ENCODE measurements around the gene PPP2R5D. TPM values are rescaled to one million over a fixed set of nuclear protein-coding genes. Genes with fewer than 3 reads are reported as not detected.

The PPP2R5D gene
- total RNA-seq, 2 donors from 2014 or later: 57.5 to 59.1 TPM

- no peak overlapping the region for H3K4me3 Mint-ChIP-seq
- Histone ChIP-seq H3K4me1 (ENCODE audit: control insufficient read depth, insufficient read depth, low read length) (no peaks in the 10 kb centered on the region), H3K36me3 (ENCODE audit: control insufficient read depth, insufficient read depth, low read length) (peaks cover 9% of the 10 kb centered on the region), H3K27ac (ENCODE audit: low read depth, low read length) (no peak overlapping the region), H3K4me3 (ENCODE audit: low read length) (no peak overlapping the region), H3K9ac (ENCODE audit: extremely low read depth, low read length, poor library complexity, severe bottlenecking) (no peak overlapping the region), H3K9me3 (ENCODE audit: control insufficient read depth, low read length) (no peaks in the 10 kb centered on the region), H3K27me3 (ENCODE audit: control insufficient read depth, insufficient read depth, low read length, poor library complexity, severe bottlenecking) (no peaks in the 10 kb centered on the region)
- H3K27ac Mint-ChIP-seq: no peak overlapping the region
- DNase-seq: no peak
- no peaks in the 10 kb centered on the region for H3K4me1 Mint-ChIP-seq
- no peaks in the 10 kb centered on the region for H3K27me3 Mint-ChIP-seq (ENCODE audit: insufficient read depth)
- TF ChIP-seq, protein P1, sequence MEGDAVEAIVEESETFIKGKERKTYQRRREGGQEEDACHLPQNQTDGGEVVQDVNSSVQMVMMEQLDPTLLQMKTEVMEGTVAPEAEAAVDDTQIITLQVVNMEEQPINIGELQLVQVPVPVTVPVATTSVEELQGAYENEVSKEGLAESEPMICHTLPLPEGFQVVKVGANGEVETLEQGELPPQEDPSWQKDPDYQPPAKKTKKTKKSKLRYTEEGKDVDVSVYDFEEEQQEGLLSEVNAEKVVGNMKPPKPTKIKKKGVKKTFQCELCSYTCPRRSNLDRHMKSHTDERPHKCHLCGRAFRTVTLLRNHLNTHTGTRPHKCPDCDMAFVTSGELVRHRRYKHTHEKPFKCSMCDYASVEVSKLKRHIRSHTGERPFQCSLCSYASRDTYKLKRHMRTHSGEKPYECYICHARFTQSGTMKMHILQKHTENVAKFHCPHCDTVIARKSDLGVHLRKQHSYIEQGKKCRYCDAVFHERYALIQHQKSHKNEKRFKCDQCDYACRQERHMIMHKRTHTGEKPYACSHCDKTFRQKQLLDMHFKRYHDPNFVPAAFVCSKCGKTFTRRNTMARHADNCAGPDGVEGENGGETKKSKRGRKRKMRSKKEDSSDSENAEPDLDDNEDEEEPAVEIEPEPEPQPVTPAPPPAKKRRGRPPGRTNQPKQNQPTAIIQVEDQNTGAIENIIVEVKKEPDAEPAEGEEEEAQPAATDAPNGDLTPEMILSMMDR (conservative IDR thresholded peaks at IDR 0.05): no peak
- peaks cover 25% of the 10 kb centered on the region for H3K36me3 Mint-ChIP-seq (ENCODE audit: low read depth)
- 93 to 95% methylated on average over 4 to 8 of the region's 8 CpGs for WGBS, 2 experiments (ENCODE audit: insufficient coverage in 1 of 2, insufficient read length in 1 of 2)
- no peaks in the 10 kb centered on the region for H3K9me3 Mint-ChIP-seq
Observed at GRCh38 chr6:43001843-43002242, 17.5 kb downstream of the PPP2R5D start.

GRCh38 chr6:43005844-43006243 is 21.5 kb downstream of the PPP2R5D start:
- no peak overlapping the region for H3K9ac ChIP-seq (ENCODE audit: extremely low read depth, low read length, poor library complexity, severe bottlenecking)
- Mint-ChIP-seq H3K9me3 (no peaks in the 10 kb centered on the region), H3K27me3 (ENCODE audit: insufficient read depth) (no peaks in the 10 kb centered on the region), H3K4me3 (no peak overlapping the region), H3K36me3 (ENCODE audit: low read depth) (peaks cover 57% of the 10 kb centered on the region), H3K27ac (no peak overlapping the region), H3K4me1 (no peaks in the 10 kb centered on the region)
- no peaks in the 10 kb centered on the region for H3K27me3 ChIP-seq (ENCODE audit: control insufficient read depth, insufficient read depth, low read length, poor library complexity, severe bottlenecking)
- no peak for DNase-seq
- 93 to 100% methylated on average over 2 to 5 of the region's 5 CpGs for WGBS, 2 experiments (ENCODE audit: insufficient coverage in 1 of 2, insufficient read length in 1 of 2)
- TF ChIP-seq, protein P1 (conservative IDR thresholded peaks at IDR 0.05): no peak
- no peaks in the 10 kb centered on the region for H3K4me1 ChIP-seq (ENCODE audit: control insufficient read depth, insufficient read depth, low read length)
- peaks cover 49% of the 10 kb centered on the region for H3K36me3 ChIP-seq (ENCODE audit: control insufficient read depth, insufficient read depth, low read length)
- no peak overlapping the region for H3K4me3 ChIP-seq (ENCODE audit: low read length)
- H3K9me3 ChIP-seq (ENCODE audit: control insufficient read depth, low read length): no peaks in the 10 kb centered on the region
- no peak overlapping the region for H3K27ac ChIP-seq (ENCODE audit: low read depth, low read length)

DNA sequence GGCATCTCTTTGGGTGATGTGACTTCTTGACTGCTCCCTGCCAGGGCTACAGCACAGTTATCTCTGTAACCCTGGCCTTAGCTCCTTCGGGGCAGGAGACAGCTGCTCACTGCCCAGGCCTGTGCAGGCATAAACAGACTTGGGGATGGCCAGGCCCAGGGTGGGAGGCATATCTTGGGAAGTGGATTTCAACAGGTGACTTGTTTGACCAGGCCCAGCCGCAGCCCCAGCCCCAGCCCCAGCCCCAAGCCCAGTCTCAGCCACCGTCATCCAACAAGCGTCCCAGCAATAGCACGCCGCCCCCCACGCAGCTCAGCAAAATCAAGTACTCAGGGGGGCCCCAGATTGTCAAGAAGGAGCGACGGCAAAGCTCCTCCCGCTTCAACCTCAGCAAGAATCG is 21.9 kb downstream of the PPP2R5D start:
- no peaks in the 10 kb centered on the region for H3K4me1 ChIP-seq (ENCODE audit: control insufficient read depth, insufficient read depth, low read length)
- Mint-ChIP-seq H3K9me3 (no peaks in the 10 kb centered on the region), H3K4me3 (no peak overlapping the region), H3K36me3 (ENCODE audit: low read depth) (peaks cover 59% of the 10 kb centered on the region), H3K27me3 (ENCODE audit: insufficient read depth) (no peaks in the 10 kb centered on the region), H3K4me1 (no peaks in the 10 kb centered on the region), H3K27ac (no peak overlapping the region)
- H3K27ac ChIP-seq (ENCODE audit: low read depth, low read length): no peak overlapping the region
- H3K36me3 ChIP-seq (ENCODE audit: control insufficient read depth, insufficient read depth, low read length): peaks cover 53% of the 10 kb centered on the region
- no peak overlapping the region for H3K4me3 ChIP-seq (ENCODE audit: low read length)
- H3K27me3 ChIP-seq (ENCODE audit: control insufficient read depth, insufficient read depth, low read length, poor library complexity, severe bottlenecking): no peaks in the 10 kb centered on the region
- WGBS, 2 experiments (ENCODE audit: insufficient coverage in 1 of 2, insufficient read length in 1 of 2): 94% methylated on average over 11 of the region's 11 CpGs
- TF ChIP-seq, protein P1 (conservative IDR thresholded peaks at IDR 0.05): no peak
- H3K9ac ChIP-seq (ENCODE audit: extremely low read depth, low read length, poor library complexity, severe bottlenecking): no peak overlapping the region
- H3K9me3 ChIP-seq (ENCODE audit: control insufficient read depth, low read length): no peaks in the 10 kb centered on the region
- no peak for DNase-seq

Data from endodermal cell (in vitro differentiated cells).